A549 (cell line): ENCODE measurements around the gene ZNF225. TPM values are rescaled to one million over a fixed set of nuclear protein-coding genes. Genes with fewer than 3 reads are reported as not detected.

Source experiments
- ATAC-seq, 2 experiments: fragments of 200-7000 bp in 1 of 2; fragments of >200 bp in 1 of 2; cut with Nextera tagmentation in 1 of 2; cut with Tn5 transposase in 1 of 2; 3 replicates each; pipeline versions ENCODE4 v1.8.0 to v1.9.1; 2018 to 2020; ENCODE audit warnings: mild to moderate bottlenecking in 1 of 2, moderate library complexity in 1 of 2
- CTCF ChIA-PET: fragments of 300-600 bp; sonication (Branson Sonifier 250); formaldehyde crosslinking; extraction: SDS; loops from one replicate; lab custom pipeline; 2021; ENCODE audit warnings: antibody characterized with exemption, inconsistent platforms; lab: Yijun Ruan, JAX
- POLR2A ChIA-PET: fragments of 350-600 bp; formaldehyde crosslinking; extraction: SDS; loops from one replicate; lab custom pipeline; 2021; ENCODE audit warnings: antibody characterized with exemption, inconsistent platforms; lab: Yijun Ruan, JAX
- DNase-seq, 2 experiments: peaks; one replicate each; pipeline versions ENCODE4 v3.0.0 to v3.0.0-alpha.2; 2011 to 2016; ENCODE audit warnings: low read depth in 1 of 2, low spot score in 1 of 2
- FAIRE-seq: peaks from 2 replicates; lab custom pipeline; 2011; peaks lifted over from hg19 to GRCh38; lab: Jason Lieb, UNC
- H3K27ac ChIP-seq, 2 experiments: fragments of >200 bp; sonication (Bioruptor Twin); formaldehyde crosslinking; 3 replicates each; pipeline ENCODE4 v1.5.1; 2016 to 2017
- H3K4me1 ChIP-seq: fragments of >200 bp; sonication (Bioruptor Twin); formaldehyde crosslinking; 3 replicates; pipeline ENCODE4 v1.6.1; 2016
- H3K4me2 ChIP-seq: fragments of >200 bp; sonication (Bioruptor Twin); formaldehyde crosslinking; 3 replicates; pipeline ENCODE4 v1.6.1; 2016
- H3K4me3 ChIP-seq: fragments of >200 bp; sonication (Bioruptor Twin); formaldehyde crosslinking; 3 replicates; pipeline ENCODE4 v1.5.1; 2016
- H3K9me3 ChIP-seq: fragments of >200 bp; sonication (Bioruptor Twin); formaldehyde crosslinking; 3 replicates; pipeline ENCODE4 v1.6.1; 2016
- BCL3 ChIP-seq: fragments of >200 bp; sonication (Bioruptor Twin); formaldehyde crosslinking; IDR thresholded peaks from 3 replicates; pipeline ENCODE4 v1.6.1; 2016
- CEBPB ChIP-seq, 2 experiments: fragments of >200 bp in 1 of 2; sonication (Bioruptor Twin) in 1 of 2; formaldehyde crosslinking in 1 of 2; IDR thresholded peaks; 2 replicates each; pipeline ENCODE4 v1.6.1; 2012 to 2016
- E2F6 ChIP-seq: IDR thresholded peaks from 2 replicates; pipeline ENCODE4 v1.6.1; 2012; ENCODE audit warnings: low read depth, borderline replicate concordance
- EHF ChIP-seq: fragments of 250-450 bp; sonication (Bioruptor Pico); IDR thresholded peaks from 2 replicates; pipeline ENCODE4 v1.5.0; 2020; ENCODE audit warnings: mild to moderate bottlenecking
- FOSB ChIP-seq: fragments of 250-450 bp; sonication (Bioruptor Pico); IDR thresholded peaks from 2 replicates; pipeline ENCODE4 v1.5.0; 2020; ENCODE audit warnings: mild to moderate bottlenecking, moderate library complexity
- FOSL2 ChIP-seq, 2 experiments: fragments of 450-650 bp in 1 of 2; fragments of >200 bp in 1 of 2; sonication (Bioruptor Twin) in 1 of 2; formaldehyde crosslinking; IDR thresholded peaks; 2 replicates each; pipeline versions ENCODE4 v1.5.0 to v1.6.1; 2016 to 2020; ENCODE audit warnings: mild to moderate bottlenecking in 1 of 2, moderate library complexity in 1 of 2
- GATA3 ChIP-seq: IDR thresholded peaks from 2 replicates; pipeline ENCODE4 v1.6.1; 2012; ENCODE audit warnings: borderline replicate concordance
- HEYL ChIP-seq: fragments of 250-450 bp; sonication (Bioruptor Pico); IDR thresholded peaks from 2 replicates; pipeline ENCODE4 v1.8.0; 2021; ENCODE audit warnings: mild to moderate bottlenecking, moderate library complexity
- HMGXB4 ChIP-seq: fragments of 250-450 bp; sonication (Bioruptor Pico); IDR thresholded peaks from 2 replicates; pipeline ENCODE4 v1.5.0; 2021; ENCODE audit warnings: mild to moderate bottlenecking, moderate library complexity, borderline replicate concordance
- HOXA7 ChIP-seq: fragments of 250-450 bp; sonication (Bioruptor Pico); IDR thresholded peaks from 2 replicates; pipeline ENCODE4 v1.5.0; 2020; ENCODE audit warnings: mild to moderate bottlenecking, moderate library complexity
- HOXB13 ChIP-seq: fragments of 250-450 bp; sonication (Bioruptor Pico); IDR thresholded peaks from 2 replicates; pipeline ENCODE4 v1.5.0; 2020; ENCODE audit warnings: low read depth, mild to moderate bottlenecking, moderate library complexity
- JUN ChIP-seq, 2 experiments: fragments of >200 bp; sonication (Bioruptor Twin); formaldehyde crosslinking; IDR thresholded peaks; 2 replicates in 1 of 2; 3 replicates in 1 of 2; pipeline ENCODE4 v1.6.1; 2016 to 2017
- MAFK ChIP-seq: fragments of 450-650 bp; IDR thresholded peaks from 2 replicates; pipeline ENCODE4 v1.6.1; 2014; ENCODE audit not compliant: partially characterized antibody
- MAX ChIP-seq: IDR thresholded peaks from 2 replicates; pipeline ENCODE4 v1.6.1; 2012
- MYC ChIP-seq: IDR thresholded peaks from 2 replicates; pipeline ENCODE4 v1.6.1; 2012; ENCODE audit warnings: mild to moderate bottlenecking, inconsistent platforms, low read length, improper control_type of control experiment, borderline replicate concordance
- NFE2L2 ChIP-seq: fragments of 150-350 bp; conservative IDR thresholded peaks from 2 replicates; pipeline ENCODE4 v1.6.1; 2014; ENCODE audit warnings: low read length
- PHF8 ChIP-seq: fragments of 200-600 bp; sonication (generic); IDR thresholded peaks from 2 replicates; pipeline ENCODE4 v1.6.1; 2016; ENCODE audit warnings: low read depth, mild to moderate bottlenecking, antibody characterized with exemption, moderate library complexity, borderline replicate concordance
- REST ChIP-seq: fragments of 200-600 bp; sonication (generic); IDR thresholded peaks from 2 replicates; pipeline ENCODE4 v1.6.1; 2016; ENCODE audit warnings: antibody characterized with exemption, mild to moderate bottlenecking, moderate library complexity
- RFX5 ChIP-seq: fragments of 450-650 bp; IDR thresholded peaks from 2 replicates; pipeline ENCODE4 v1.7.1; 2014; ENCODE audit warnings: antibody characterized with exemption, mild to moderate bottlenecking, moderate library complexity
- TFCP2L1 ChIP-seq: fragments of 250-450 bp; sonication (Bioruptor Pico); IDR thresholded peaks from 2 replicates; pipeline ENCODE4 v1.5.0; 2021; ENCODE audit warnings: mild to moderate bottlenecking
- ZSCAN20 ChIP-seq: fragments of 250-450 bp; sonication (Bioruptor Pico); IDR thresholded peaks from 2 replicates; pipeline ENCODE4 v1.8.0; 2022; ENCODE audit warnings: mild to moderate bottlenecking, moderate library complexity
- WGBS: methylation state at CpG from one replicate; pipeline ENCODE4 v1.1.6; 2017; ENCODE audit errors: missing lambda C conversion rate; 5-methylcytosine and 5-hydroxymethylcytosine counted together
- polyA plus RNA-seq, 4 experiments: library from polyadenylated mRNA; depleted of rRNA in 3 of 4; stranded (reverse); fragments of >200 nt; fragmentation: RNase III in 1 of 4; extraction: RNeasy Plus Mini Kit Qiagen cat#74134 plus additional on column Dnase treatment in 1 of 4; gene quantifications; 2 replicates in 3 of 4; 3 replicates in 1 of 4; pipeline ENCODE4 v1.2.3, GENCODE V29; 2011 to 2017

The ZNF225 gene
- polyA plus RNA-seq, 2 of the 4 experiments (the other 2 are of a cell fraction) = 3.3 to 4.3 TPM

- Histone ChIP-seq H3K27ac (no peak overlapping the region), H3K4me3 (no peak overlapping the region), H3K9me3 (peaks cover 96% of the 10 kb centered on the region), H3K4me1 (no peaks in the 10 kb centered on the region), H3K4me2 (no peak overlapping the region)
- CTCF ChIA-PET = interaction anchor here (0.7 kb wide), 1 partner anchor 8 kb away, joined by 3 read pairs; no protein-coding TSS in a partner anchor
- POLR2A ChIA-PET = no interaction called here
- 43% methylated on average over 3 of the region's 3 CpGs for WGBS
- TF ChIP-seq GATA3 (0 out of 2 replicates have a peak, but pooled peaks have one; percentile 17), CEBPB (IDR thresholded peaks at IDR 0.05) (no peak), HEYL (CRISPR knock-in tag) (no peak)
- TF ChIP-seq, all 56 proteins: peak for 1
- DNase-seq (no peak), ATAC-seq (no peak), FAIRE-seq (no peak)
Observed at GRCh38 chr19:44066305-44066704, 46.9 kb upstream of the ZNF225 start.

- TF ChIP-seq RFX5 (no peak), ZSCAN20 (no peak), BCL3 (no peak), HMGXB4 (CRISPR knock-in tag) (no peak), FOSL2 (IDR thresholded peaks at IDR 0.05) (no peak), FOSL2 (CRISPR knock-in tag; IDR thresholded peaks at IDR 0.05) (no peak), PHF8 (no peak)
- no peak for ATAC-seq
- Histone ChIP-seq H3K4me2 (no peak overlapping the region), H3K4me1 (no peaks in the 10 kb centered on the region), H3K4me3 (no peak overlapping the region), H3K27ac (no peak overlapping the region), H3K9me3 (peaks cover 84% of the 10 kb centered on the region)
- ChIA-PET CTCF (no interaction called here), POLR2A (no interaction called here)
- DNase-seq = no peak
- WGBS = 93% methylated on average over 1 of the region's 1 CpG
- FAIRE-seq = no peak
Observed at GRCh38 chr19:44069415-44069814, 43.8 kb upstream of the ZNF225 start.

- Histone ChIP-seq H3K27ac (peak within 1 kb of the TSS; percentile 44 to 72), H3K4me1 (no peaks in the 10 kb centered on the region), H3K9me3 (peaks cover 76% of the 10 kb centered on the region), H3K4me2 (peak within 1 kb of the TSS; percentile 67), H3K4me3 (peak within 1 kb of the TSS; percentile 55)
- FAIRE-seq (peak; percentile 97), DNase-seq (peak; percentile 95 to 96), ATAC-seq (peak; percentile 98 to 100)
- CTCF ChIA-PET = no interaction called here
- POLR2A ChIA-PET = no interaction called here
- 4% methylated on average over 40 of the region's 40 CpGs for WGBS
- TF ChIP-seq HOXB13 (CRISPR knock-in tag) (peak; percentile 75; the same call in 1 of the 2 replicates), GATA3 (0 out of 2 replicates have a peak, but pooled peaks have one; percentile 12), MAFK (no peak), EHF (CRISPR knock-in tag) (no peak), REST (no peak), E2F6 (peak; percentile 91), JUN (IDR thresholded peaks at IDR 0.05) (peak in 1 of 2 experiments; percentile 49; a peak in 1 of 5 replicates), TFCP2L1 (CRISPR knock-in tag) (no peak), FOSB (no peak), MAX (peak; percentile 89), BCL3 (no peak), MYC (no peak), HOXA7 (CRISPR knock-in tag) (no peak), NFE2L2 (no peak)
Observed at GRCh38 chr19:44071824-44072542, 41.2 kb upstream of the ZNF225 start, which contains the start of gene ZNF284. Gene ZNF284, plus strand, starts transcription at chr19:44072159. Its CDS starts 4,231 bp downstream, at chr19:44076390.
